H1 (cell line): ENCODE data around the gene GPC2. TPM values are rescaled to one million over a fixed set of nuclear protein-coding genes. Genes with fewer than 3 reads are reported as not detected.
"Not testable (repeated sequence)": the region's sequence is repeated elsewhere in the genome, so short reads cannot be mapped to it uniquely, and the experiment has no call there.

ENCODE experiments used
- CTCF ChIA-PET: fragments of 300-600 bp; sonication (Branson Sonifier 250); formaldehyde crosslinking; loops from one replicate; lab custom pipeline; 2021; ENCODE audit not compliant: partially characterized antibody; lab: Charles Lee
- POLR2A ChIA-PET: fragments of 300-600 bp; sonication (Branson Sonifier 250); formaldehyde crosslinking; loops from one replicate; lab custom pipeline; 2021; ENCODE audit warnings: inconsistent platforms; ENCODE audit not compliant: partially characterized antibody; lab: Charles Lee
- DNase-seq, 2 experiments: peaks; one replicate each; pipeline versions ENCODE4 v3.0.0 to v3.0.0-alpha.2; 2010 to 2022; ENCODE audit warnings: low spot score in 2 of 2, low read depth in 1 of 2, mixed read lengths in 1 of 2
- FAIRE-seq: peaks from 2 replicates; lab custom pipeline; 2011; peaks lifted over from hg19 to GRCh38; lab: Jason Lieb, UNC
- H2AFZ ChIP-seq: 2 replicates; pipeline ENCODE4 v1.8.1; 2012; ENCODE audit warnings: low read length, inconsistent platforms
- H2AK5ac ChIP-seq: 2 replicates; pipeline ENCODE4 v1.6.1; 2013; ENCODE audit warnings: low read depth, low read length
- H2BK120ac ChIP-seq: replicated peaks from 2 replicates; pipeline ENCODE3; 2013; ENCODE audit warnings: low read depth, low read length, inconsistent platforms
- H2BK12ac ChIP-seq: 2 replicates; pipeline ENCODE4 v1.6.1; 2013; ENCODE audit warnings: low read depth, low read length
- H2BK15ac ChIP-seq: 2 replicates; pipeline ENCODE4 v1.6.1; 2013; ENCODE audit warnings: low read length
- H2BK20ac ChIP-seq: 2 replicates; pipeline ENCODE4 v1.6.1; 2013; ENCODE audit warnings: low read length
- H2BK5ac ChIP-seq: 2 replicates; pipeline ENCODE4 v1.6.1; 2013; ENCODE audit warnings: low read depth, low read length
- H3K14ac ChIP-seq: 2 replicates; pipeline ENCODE4 v1.6.1; 2013; ENCODE audit warnings: inconsistent platforms; ENCODE audit not compliant: insufficient read length
- H3K18ac ChIP-seq: 2 replicates; pipeline ENCODE4 v1.6.1; 2013; ENCODE audit warnings: low read length; ENCODE audit errors: extremely low read depth
- H3K23ac ChIP-seq: 2 replicates; pipeline ENCODE4 v1.6.1; 2013; ENCODE audit warnings: inconsistent platforms; ENCODE audit not compliant: insufficient read length
- H3K23me2 ChIP-seq: 2 replicates; pipeline ENCODE4 v1.6.1; 2013; ENCODE audit warnings: low read depth, low read length
- H3K27ac ChIP-seq: 2 replicates; pipeline ENCODE4 v1.6.1; 2011; ENCODE audit warnings: low read depth, low read length, inconsistent platforms
- H3K27me3 ChIP-seq, 4 experiments: replicated peaks in 1 of 4; 1 replicate in 1 of 4; 2 replicates in 3 of 4; pipeline versions ENCODE4 v1.6.1 to v1.8.1; 2011 to 2013; ENCODE audit warnings: low read length in 3 of 4, mild to moderate bottlenecking in 3 of 4, inconsistent platforms in 2 of 4, mixed read lengths in 2 of 4, moderate library complexity in 1 of 4; ENCODE audit not compliant: control insufficient read depth in 3 of 4, insufficient read depth in 3 of 4; ENCODE audit errors: extremely low read depth in 1 of 4
- H3K36me3 ChIP-seq, 4 experiments: 2 replicates each; pipeline versions ENCODE4 v1.6.1 to v1.8.1; 2011 to 2013; ENCODE audit warnings: mild to moderate bottlenecking in 4 of 4, low read length in 3 of 4, moderate library complexity in 2 of 4, control low read depth in 1 of 4, inconsistent platforms in 1 of 4; ENCODE audit not compliant: insufficient read depth in 4 of 4, control insufficient read depth in 2 of 4
- H3K4ac ChIP-seq: replicated peaks from 2 replicates; pipeline ENCODE3; 2013; ENCODE audit warnings: low read length, low read depth, mixed read lengths, inconsistent platforms; ENCODE audit not compliant: insufficient read length
- H3K4me1 ChIP-seq, 4 experiments: replicated peaks in 1 of 4; 1 replicate in 1 of 4; 2 replicates in 3 of 4; pipeline versions ENCODE4 v1.6.1 to v1.8.1; 2011 to 2013; ENCODE audit warnings: low read length in 3 of 4, inconsistent platforms in 2 of 4, mixed read lengths in 1 of 4; ENCODE audit not compliant: insufficient read depth in 4 of 4, control insufficient read depth in 3 of 4
- H3K4me2 ChIP-seq, 2 experiments: 2 replicates each; pipeline versions ENCODE4 v1.6.1 to v1.8.1; 2011 to 2013; ENCODE audit warnings: low read depth in 2 of 2, low read length in 2 of 2, control low read depth in 1 of 2, inconsistent platforms in 1 of 2, mild to moderate bottlenecking in 1 of 2; ENCODE audit not compliant: insufficient read depth in 1 of 2
- H3K4me3 ChIP-seq, 4 experiments: fragments of 200-600, 300-600 bp in 1 of 4; sonication (generic), shearing (Covaris generic), sonication (Bioruptor Twin) in 1 of 4; 2 replicates each; pipeline versions ENCODE4 v1.5.1 to v1.8.1; 2011 to 2016; ENCODE audit warnings: low read length in 4 of 4, low read depth in 3 of 4, control low read depth in 2 of 4, inconsistent platforms in 2 of 4, mild to moderate bottlenecking in 2 of 4, mixed read lengths in 1 of 4, moderate library complexity in 1 of 4; ENCODE audit not compliant: insufficient read depth in 2 of 4; ENCODE audit errors: extremely low read depth in 1 of 4
- H3K56ac ChIP-seq: replicated peaks from 2 replicates; pipeline ENCODE3; 2013; ENCODE audit warnings: low read depth, mild to moderate bottlenecking, mixed read lengths, low read length, inconsistent platforms; ENCODE audit not compliant: insufficient read length
- H3K79me1 ChIP-seq: 2 replicates; pipeline ENCODE4 v1.6.1; 2013; ENCODE audit warnings: low read depth, low read length, control low read depth
- H3K79me2 ChIP-seq, 2 experiments: 2 replicates each; pipeline versions ENCODE4 v1.6.1 to v1.8.1; 2012 to 2013; ENCODE audit warnings: low read length in 2 of 2, mild to moderate bottlenecking in 2 of 2, inconsistent platforms in 1 of 2; ENCODE audit not compliant: insufficient read depth in 2 of 2, control insufficient read depth in 1 of 2
- H3K9ac ChIP-seq, 4 experiments: replicated peaks in 1 of 4; 1 replicate in 1 of 4; 2 replicates in 3 of 4; pipeline versions ENCODE4 v1.6.1 to v1.8.1; 2011 to 2013; ENCODE audit warnings: low read depth in 3 of 4, low read length in 3 of 4, control low read depth in 2 of 4, mild to moderate bottlenecking in 2 of 4, moderate library complexity in 2 of 4, inconsistent platforms in 1 of 4; ENCODE audit errors: extremely low read depth in 1 of 4
- H3K9me3 ChIP-seq, 2 experiments: 2 replicates each; pipeline versions ENCODE4 v1.6.1 to v1.8.1; 2012 to 2013; ENCODE audit warnings: mild to moderate bottlenecking in 2 of 2, moderate library complexity in 2 of 2, control low read depth in 1 of 2, inconsistent platforms in 1 of 2, low read depth in 1 of 2, low read length in 1 of 2, mixed read lengths in 1 of 2; ENCODE audit not compliant: insufficient read depth in 2 of 2
- H4K20me1 ChIP-seq, 2 experiments: replicated peaks in 1 of 2; 2 replicates each; pipeline versions ENCODE3 to v1.8.1; 2011 to 2013; ENCODE audit warnings: inconsistent platforms in 2 of 2, low read length in 2 of 2, mild to moderate bottlenecking in 1 of 2; ENCODE audit not compliant: insufficient read depth in 2 of 2, control insufficient read depth in 1 of 2
- H4K5ac ChIP-seq: 2 replicates; pipeline ENCODE4 v1.6.1; 2013; ENCODE audit warnings: low read length, low read depth, mixed read lengths, inconsistent platforms; ENCODE audit not compliant: insufficient read length
- H4K8ac ChIP-seq: 2 replicates; pipeline ENCODE4 v1.8.0; 2013; ENCODE audit warnings: mild to moderate bottlenecking, moderate library complexity, low read length, inconsistent platforms; ENCODE audit not compliant: insufficient read depth; ENCODE audit errors: extremely low read depth
- H4K91ac ChIP-seq: replicated peaks from 2 replicates; pipeline ENCODE3; 2013; ENCODE audit warnings: low read length, mixed read lengths, inconsistent platforms; ENCODE audit not compliant: insufficient read length
- WGBS, 2 experiments: shearing (Covaris generic) in 1 of 2; methylation state at CpG; one replicate each; pipeline versions ENCODE4 v1.1.6 to v1.1.7; 2013 to 2015; ENCODE audit warnings: low lambda C conversion rate in 2 of 2, mixed read lengths in 2 of 2, inconsistent platforms in 1 of 2, low coverage in 1 of 2, missing lambda C conversion rate in 1 of 2; ENCODE audit not compliant: insufficient replicate concordance in 2 of 2, insufficient coverage in 1 of 2, insufficient read length in 1 of 2; ENCODE audit errors: extremely low coverage in 1 of 2, missing lambda C conversion rate in 1 of 2; 5-methylcytosine and 5-hydroxymethylcytosine counted together
- polyA plus RNA-seq, 7 experiments: library from polyadenylated mRNA; depleted of rRNA in 3 of 7; stranded (reverse) in 5 of 7; unstranded in 2 of 7; fragments of >200 nt in 5 of 7; fragments of 200-250 nt in 2 of 7; gene quantifications; 1 replicate in 5 of 7; 2 replicates in 1 of 7; 4 replicates in 1 of 7; pipeline versions ENCODE4 v1.2.1 to v1.2.3, GENCODE V29; 2011 to 2013; ENCODE audit warnings: missing spikeins in 2 of 7, mixed read lengths in 2 of 7
- total RNA-seq: library from RNA; stranded (reverse); fragmentation: NEBNext Ultra II Directional; extraction: Animal tissue kit (Norgen Biotek cat#: 25700); gene quantifications from 2 replicates; pipeline ENCODE4 v1.2.1, GENCODE V29; 2021

Gene GPC2
- total and polyA plus RNA-seq, 2 of the 8 experiments (the other 6 are each of a cell fraction or from before 2014, with no cell fraction given): 25.3 to 44.8 TPM

- H3K27me3 ChIP-seq, H3K79me1 ChIP-seq, H3K4me3 ChIP-seq, H3K36me3 ChIP-seq, H2BK5ac ChIP-seq, H4K8ac ChIP-seq, H3K4me1 ChIP-seq, H4K5ac ChIP-seq, H3K23ac ChIP-seq, H3K9me3 ChIP-seq, H2AFZ ChIP-seq, H3K4ac ChIP-seq, H4K20me1 ChIP-seq, FAIRE-seq, H3K4me2 ChIP-seq, H4K91ac ChIP-seq, H2BK20ac ChIP-seq, POLR2A ChIA-PET, H3K14ac ChIP-seq, DNase-seq, H3K56ac ChIP-seq, H3K23me2 ChIP-seq, H2BK15ac ChIP-seq, H3K18ac ChIP-seq, H3K9ac ChIP-seq, H2AK5ac ChIP-seq, H3K79me2 ChIP-seq, H2BK12ac ChIP-seq, H3K27ac ChIP-seq, H2BK120ac ChIP-seq: not testable (repeated sequence)
- 91% methylated on average over 6 of the region's 6 CpGs; no CpG with 5 or more reads in 1 of the 2 experiments for WGBS, 2 experiments
- CTCF ChIA-PET: interaction anchor here (1.2 to 3.2 kb wide), 3 partner anchors 10 to 140 kb away, joined by 3 to 17 read pairs (median 5); no protein-coding TSS in a partner anchor
Measured at GRCh38 chr7:100192281-100192862, 15.2 kb upstream of the GPC2 start.
